Fibroblast of peridontal ligament (primary cell): Measurements from ENCODE around the gene TMEM229B.
"Not testable (repeated sequence)": the region's sequence is repeated elsewhere in the genome, so short reads cannot be mapped to it uniquely, and the experiment has no call there.

Source experiments
- DNase-seq: peaks from one replicate; pipeline ENCODE4 v3.0.0-alpha.2; 2010; ENCODE audit errors: extremely low read depth

The TMEM229B gene

DNA sequence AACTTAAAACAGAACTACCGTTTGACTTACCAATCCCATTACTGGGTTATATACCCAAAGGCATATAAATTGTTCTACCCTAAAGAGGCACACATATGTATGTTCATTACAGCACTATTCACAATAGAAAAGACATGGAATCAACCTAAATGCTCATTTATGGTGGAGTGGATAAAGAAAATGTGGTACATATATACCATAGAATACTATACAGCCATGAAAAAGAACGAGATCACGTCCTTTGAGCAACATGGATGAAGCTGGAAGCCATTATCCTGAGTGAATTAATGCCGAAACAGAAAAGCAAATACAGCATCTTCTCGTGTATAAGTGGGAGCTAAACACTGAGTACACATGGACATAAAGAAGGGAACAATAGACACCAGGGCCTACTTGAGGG, 31.8 kb downstream of the TMEM229B start:
- no peak for DNase-seq

GRCh38 chr14:67453575-67454300, 34.8 kb downstream of the TMEM229B start:
- no peak for DNase-seq

DNA sequence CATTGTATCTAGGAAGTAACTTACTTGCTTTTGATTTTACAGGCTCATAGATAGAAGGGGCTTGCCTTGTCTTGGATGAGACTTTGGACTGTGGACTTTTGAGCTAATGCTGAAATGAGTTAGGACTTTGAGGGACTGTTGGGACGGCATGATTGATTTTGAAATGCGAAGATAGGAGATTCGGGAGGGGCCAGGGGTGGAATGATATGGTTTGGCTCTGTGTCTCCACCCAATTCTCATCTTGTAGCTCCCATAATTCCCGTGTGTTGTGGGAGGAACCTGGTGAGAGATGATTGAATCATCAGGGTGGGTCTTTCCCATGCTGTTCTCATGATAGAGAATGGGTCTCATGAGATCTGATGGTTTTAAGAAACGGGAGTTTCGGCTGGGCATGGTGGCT, 36.9 kb downstream of the TMEM229B start:
- not testable (repeated sequence) for DNase-seq

- DNase-seq, result no peak
Observed at GRCh38 chr14:67449096-67449495, 39.4 kb downstream of the TMEM229B start.

- DNase-seq, result no peak
Observed at GRCh38 chr14:67447033-67447381, 41.5 kb downstream of the TMEM229B start.

DNA sequence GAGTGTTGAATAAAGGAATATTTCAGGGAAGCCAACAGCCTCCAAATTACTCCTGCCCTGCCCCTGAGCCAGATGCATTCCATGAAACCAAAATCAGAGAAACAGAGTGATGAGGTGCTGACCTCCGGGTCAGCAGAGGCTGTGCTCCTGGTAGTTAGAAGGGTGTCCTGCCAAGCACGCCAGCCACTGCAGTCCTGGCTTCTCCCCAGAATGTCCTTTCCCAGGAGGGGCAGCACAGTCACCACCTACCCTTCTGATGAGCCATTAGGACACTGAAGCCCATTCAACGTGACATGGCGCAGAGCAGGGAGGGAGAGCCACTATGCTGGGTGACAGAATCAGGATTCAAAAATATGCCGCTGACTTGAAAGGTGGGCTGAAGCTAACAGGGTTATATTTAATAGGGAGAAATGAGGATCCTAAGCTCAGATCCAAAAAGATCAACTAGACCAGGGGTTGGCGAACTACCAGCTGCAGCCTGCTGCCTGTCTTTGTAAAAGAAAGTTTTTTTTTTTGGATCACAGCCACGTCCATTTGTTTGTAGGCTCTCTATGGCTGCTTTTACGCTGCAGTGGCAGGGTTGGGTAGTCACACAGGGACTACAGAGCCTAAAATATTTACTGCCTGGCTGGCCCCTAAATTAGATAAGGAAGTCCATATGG, 42.0 kb downstream of the TMEM229B start:
- DNase-seq, result no peak

GRCh38 chr14:67444395-67444794, 44.1 kb downstream of the TMEM229B start:
- DNase-seq, result no peak

GRCh38 chr14:67442139-67442906, 46.2 kb downstream of the TMEM229B start:
- DNase-seq, result no peak

GRCh38 chr14:67441672-67442071, 46.8 kb downstream of the TMEM229B start:
- DNase-seq, result no peak

- DNase-seq, result no peak
Observed at GRCh38 chr14:67441256-67441655, 47.3 kb downstream of the TMEM229B start.

DNA sequence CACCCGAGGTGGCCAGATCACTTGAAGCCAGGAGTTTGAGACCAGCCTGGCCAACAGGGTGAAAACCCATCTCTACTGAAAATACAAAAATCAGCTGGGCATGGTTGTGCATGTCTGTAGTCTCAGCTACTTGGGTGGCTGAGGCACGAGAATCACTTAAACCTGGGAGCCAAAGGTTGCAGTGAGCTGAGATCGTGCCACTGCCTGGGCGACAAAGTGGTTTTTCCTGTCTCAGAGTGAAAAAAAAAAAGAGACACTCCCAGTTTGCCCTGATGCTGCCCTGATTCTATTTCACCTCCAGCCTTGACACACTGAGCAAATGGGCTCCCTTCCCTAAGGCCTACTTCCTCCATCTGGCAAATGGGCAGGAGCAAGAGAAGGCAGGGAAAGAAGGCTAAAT, 48.0 kb downstream of the TMEM229B start:
- DNase-seq, result no peak

DNA sequence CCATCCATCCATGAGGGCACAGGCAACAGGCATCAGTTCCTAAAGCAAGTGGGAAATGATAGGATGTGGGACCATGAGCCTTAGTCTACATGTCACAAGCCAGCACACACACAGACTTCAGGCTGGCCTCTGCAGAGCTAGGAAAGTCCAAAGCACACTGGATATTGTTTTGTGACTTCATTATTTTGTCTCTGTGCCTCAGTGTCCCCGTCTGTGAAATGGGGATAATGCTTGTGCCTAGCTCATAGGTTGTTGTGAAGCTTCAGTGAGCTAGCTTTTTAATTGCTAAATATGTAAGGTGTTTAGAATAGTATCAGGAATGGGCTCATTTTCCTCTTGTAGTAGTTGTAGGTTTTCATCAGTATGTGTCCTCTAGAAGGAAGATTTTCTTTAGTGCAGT, 49.6 kb downstream of the TMEM229B start:
- DNase-seq, result no peak

- no peak for DNase-seq
Observed at GRCh38 chr14:67436006-67436866, 52.3 kb downstream of the TMEM229B start.

GRCh38 chr14:67435603-67436002, 52.9 kb downstream of the TMEM229B start:
- no peak for DNase-seq

GRCh38 chr14:67432050-67432564, 56.4 kb downstream of the TMEM229B start:
- DNase-seq, result no peak

DNA sequence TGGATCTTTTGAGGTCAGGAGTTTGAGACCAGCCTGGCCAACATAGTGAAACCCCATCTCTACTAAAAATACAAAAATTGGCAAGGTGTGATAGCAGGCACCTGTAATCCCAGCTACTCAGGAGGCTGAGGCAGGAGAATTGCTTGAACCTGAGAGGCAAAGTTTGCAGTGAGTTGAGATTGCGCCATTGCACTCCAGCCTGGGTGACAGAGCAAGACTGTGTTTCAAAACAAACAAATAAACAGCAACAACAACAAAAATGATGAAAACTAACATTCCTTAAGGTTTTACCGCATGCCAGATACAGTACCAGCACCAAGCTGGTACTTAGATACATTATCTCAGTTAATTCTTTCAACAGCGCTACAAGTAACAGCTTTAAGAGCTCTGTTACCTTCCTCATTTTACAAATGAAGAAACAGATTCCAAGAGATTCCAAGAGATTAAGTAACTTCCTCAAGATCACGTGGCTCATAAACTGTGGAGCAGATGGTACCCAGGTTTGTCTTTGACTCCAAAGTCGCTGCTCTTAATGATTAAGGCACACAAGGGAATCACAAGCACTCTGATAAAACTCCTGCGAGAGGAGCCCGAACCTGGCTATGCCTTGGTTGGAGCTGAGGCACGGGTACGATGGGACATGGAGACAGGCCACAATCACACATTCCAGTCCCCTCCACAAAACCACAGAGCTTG, 58.9 kb downstream of the TMEM229B start:
- no peak for DNase-seq

GRCh38 chr14:67428501-67429031, 60.0 kb downstream of the TMEM229B start:
- DNase-seq, result peak; percentile 38

- DNase-seq, result peak; percentile 84
Observed at GRCh38 chr14:67426983-67427606, 61.4 kb downstream of the TMEM229B start.

GRCh38 chr14:67426161-67426560, 62.4 kb downstream of the TMEM229B start:
- no peak for DNase-seq

- no peak for DNase-seq
Observed at GRCh38 chr14:67425608-67426007, 62.9 kb downstream of the TMEM229B start.
